H7 (cell line): Measurements from ENCODE around the gene DCAF15. TPM values are rescaled to one million over a fixed set of nuclear protein-coding genes. Genes with fewer than 3 reads are reported as not detected.
A peak's percentile ranks its signal among the peaks of the same experiment; 100 is the strongest.
"Not testable (repeated sequence)": the region's sequence is repeated elsewhere in the genome, so short reads cannot be mapped to it uniquely, and the experiment has no call there.

Experiments used
- DNase-seq: peaks from one replicate; pipeline ENCODE4 v3.0.0; 2012
- H3K27me3 ChIP-seq: 2 replicates; pipeline ENCODE4 v1.6.0; 2011; ENCODE audit warnings: mild to moderate bottlenecking, low read length; ENCODE audit not compliant: control insufficient read depth, insufficient read depth
- H3K36me3 ChIP-seq: replicated peaks from 2 replicates; pipeline ENCODE4 v1.5.1; 2011; ENCODE audit warnings: low read length; ENCODE audit not compliant: control insufficient read depth, insufficient read depth
- H3K4me3 ChIP-seq: 2 replicates; pipeline ENCODE4 v1.5.1; 2011; ENCODE audit warnings: low read depth, mild to moderate bottlenecking, control low read depth, low read length, moderate library complexity; ENCODE audit not compliant: insufficient read depth
- total RNA-seq: library from RNA; depleted of rRNA; stranded (reverse); fragments of >200 nt; shearing (Covaris generic); gene quantifications from 2 replicates; pipeline ENCODE4 v1.2.3, GENCODE V29; 2014

Gene DCAF15
- total RNA-seq, 1 experiment from 2014 or later = 92.9 TPM

DNA sequence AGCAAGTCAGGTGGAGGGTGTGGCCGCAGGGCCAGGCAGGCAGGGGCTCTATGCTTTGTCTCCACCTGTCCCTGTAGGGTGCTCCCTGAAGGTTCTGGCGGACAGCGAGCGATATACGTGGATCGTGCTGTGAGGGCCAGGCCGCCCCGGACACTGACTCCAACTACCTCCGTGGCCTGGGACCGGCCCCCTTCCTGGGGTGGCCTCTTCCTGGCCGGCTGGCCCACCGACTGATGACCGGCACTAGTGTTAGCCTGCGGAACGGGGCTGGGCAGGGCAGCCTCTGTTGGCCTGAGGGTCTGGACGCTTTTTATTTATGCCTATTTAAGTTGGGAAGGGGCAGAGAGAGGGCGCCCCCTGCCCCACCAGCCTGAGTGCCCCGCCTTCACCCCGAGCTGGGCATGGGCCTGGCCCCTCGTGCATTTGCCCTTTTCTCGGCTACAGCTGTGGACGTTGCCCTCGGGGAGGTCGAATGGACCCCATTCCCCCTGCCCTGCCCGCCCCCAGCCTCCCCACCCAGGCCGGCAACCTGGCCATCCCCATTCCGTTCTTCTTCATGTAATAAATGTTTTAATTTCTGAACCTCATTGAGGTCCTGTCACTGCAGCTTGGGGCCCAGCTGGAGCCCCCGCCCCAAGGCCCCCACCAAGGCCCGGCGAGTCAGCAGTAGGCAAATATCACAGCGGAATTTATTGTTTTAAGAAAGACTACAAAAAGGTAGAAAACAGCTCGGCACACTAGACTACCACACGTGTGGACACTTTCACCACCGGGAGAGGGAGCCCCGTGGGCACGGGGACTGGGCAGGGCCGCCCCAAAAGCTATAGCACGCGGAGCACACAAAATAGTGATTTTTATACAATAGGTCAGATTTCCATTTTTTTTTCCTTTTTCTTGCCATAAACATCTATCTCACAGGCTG lies 8.8 kb downstream of the DCAF15 start:
- DNase-seq = no peak
- H3K36me3 ChIP-seq = peaks cover 16% of the 10 kb centered on the region
- no peak overlapping the region for H3K4me3 ChIP-seq
- no peaks in the 10 kb centered on the region for H3K27me3 ChIP-seq

GRCh38 chr19:13961826-13962698 lies 9.8 kb downstream of the DCAF15 start:
- no peak for DNase-seq
- peaks cover 11% of the 10 kb centered on the region for H3K36me3 ChIP-seq
- H3K4me3 ChIP-seq = peak overlapping the region; percentile 43; the same call in 1 of the 2 replicates
- no peaks in the 10 kb centered on the region for H3K27me3 ChIP-seq

DNA sequence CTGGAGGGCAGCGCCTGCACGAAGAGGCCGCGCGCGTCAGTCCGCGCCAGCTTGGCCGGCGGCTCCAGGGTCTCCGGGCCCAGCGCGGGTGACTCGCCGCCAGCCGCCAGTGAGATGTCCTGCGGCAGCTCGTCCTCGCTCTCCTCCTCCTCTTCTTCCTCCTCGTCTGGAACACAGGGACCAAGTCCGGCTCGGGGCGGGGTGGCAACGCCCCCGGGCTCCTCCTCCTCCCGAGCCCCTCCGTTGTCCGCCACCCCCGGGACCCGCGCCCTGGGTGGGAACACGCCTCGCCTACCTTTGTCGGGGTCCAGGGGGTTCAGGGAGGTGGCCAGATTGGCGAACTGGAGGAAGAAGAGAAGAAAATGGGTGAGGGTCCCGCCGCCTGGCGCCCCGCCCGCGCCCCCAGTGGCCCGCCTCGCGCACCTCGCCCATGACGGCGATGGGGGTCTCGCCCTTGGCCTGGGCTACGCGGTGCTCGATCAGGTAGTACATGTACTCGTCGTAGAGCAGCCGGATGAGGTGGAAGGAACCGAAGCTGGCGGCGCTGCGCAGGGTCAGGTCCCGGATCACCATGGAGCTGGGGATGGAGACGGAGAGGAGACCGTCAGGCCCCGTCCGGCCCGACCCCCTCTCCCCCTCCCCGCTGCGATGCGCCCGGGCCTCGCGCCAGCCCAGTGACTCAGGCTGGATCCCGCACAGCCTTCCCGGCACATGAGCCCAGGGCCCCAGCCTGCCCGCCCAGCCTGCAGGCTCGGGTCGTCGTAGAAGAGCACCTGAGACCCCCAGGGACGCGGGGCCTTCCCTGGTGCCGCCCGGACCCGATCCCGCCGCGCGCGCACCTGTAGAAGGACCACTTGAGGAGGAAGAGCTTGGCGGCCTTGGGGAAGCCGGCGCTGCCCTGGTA lies 10.6 kb downstream of the DCAF15 start:
- Histone ChIP-seq H3K27me3 (no peaks in the 10 kb centered on the region), H3K4me3 (peak overlapping the region; percentile 43; the same call in 1 of the 2 replicates), H3K36me3 (peaks cover 5% of the 10 kb centered on the region)
- no peak for DNase-seq

DNA sequence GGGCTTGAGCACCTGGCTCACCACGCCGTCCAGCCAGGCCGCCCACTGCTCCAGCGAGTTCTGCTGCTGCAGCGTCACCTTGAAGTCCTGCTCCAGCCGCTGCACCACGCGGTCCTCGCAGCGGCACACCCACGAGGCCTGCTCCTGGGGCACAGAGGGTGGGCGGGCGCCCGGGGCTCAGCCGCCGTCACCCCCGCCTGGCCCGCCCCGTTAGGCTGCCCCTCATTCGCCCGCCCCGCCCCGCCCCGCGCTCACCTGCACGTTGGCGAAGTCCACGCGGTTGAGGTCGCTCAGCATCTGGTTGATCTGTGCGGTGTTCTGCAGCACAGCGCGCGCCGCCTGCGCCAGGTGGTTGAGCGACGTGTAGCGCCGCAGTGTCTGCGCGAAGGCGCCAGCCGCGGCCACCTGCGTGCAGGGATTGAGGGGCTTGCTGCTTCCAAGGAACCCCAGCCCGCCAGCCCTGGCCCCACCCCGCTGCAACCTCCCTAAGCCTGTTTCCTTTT lies 11.3 kb downstream of the DCAF15 start:
- peaks cover 5% of the 10 kb centered on the region for H3K36me3 ChIP-seq
- H3K27me3 ChIP-seq = no peaks in the 10 kb centered on the region
- DNase-seq = no peak
- peak overlapping the region; percentile 43; the same call in 1 of the 2 replicates for H3K4me3 ChIP-seq

DNA sequence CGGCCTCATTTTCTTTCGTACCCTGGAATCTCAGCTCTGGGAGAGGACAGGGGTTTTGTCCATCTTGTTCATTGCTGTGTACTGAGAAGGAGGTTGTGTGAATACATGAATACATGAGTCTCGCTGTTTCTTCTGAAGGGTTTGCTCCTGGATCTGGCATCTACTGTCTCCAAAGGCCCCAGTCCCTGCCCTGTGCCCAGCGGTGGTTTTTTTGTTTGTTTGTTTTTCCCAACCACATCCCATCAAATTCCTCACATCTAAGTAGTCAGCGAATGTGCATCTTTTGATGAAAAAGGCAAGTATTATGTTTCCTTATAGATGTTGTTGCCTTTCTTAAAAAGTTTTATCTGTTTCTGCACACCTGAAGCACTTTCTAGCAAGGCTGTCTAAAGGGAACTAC lies 12.5 kb downstream of the DCAF15 start:
- H3K27me3 ChIP-seq = no peaks in the 10 kb centered on the region
- H3K4me3 ChIP-seq = no peak overlapping the region
- peak; percentile 5 for DNase-seq
- peaks cover 5% of the 10 kb centered on the region for H3K36me3 ChIP-seq

- DNase-seq = no peak
- Histone ChIP-seq H3K36me3 (peaks cover 4% of the 10 kb centered on the region), H3K4me3 (no peak overlapping the region), H3K27me3 (no peaks in the 10 kb centered on the region)
Observed at GRCh38 chr19:13965377-13965896, 13.1 kb downstream of the DCAF15 start.

GRCh38 chr19:13965926-13966683 lies 13.8 kb downstream of the DCAF15 start:
- H3K27me3 ChIP-seq = no peaks in the 10 kb centered on the region
- no peak overlapping the region for H3K4me3 ChIP-seq
- H3K36me3 ChIP-seq = peaks cover 1% of the 10 kb centered on the region; the same call in 1 of the 2 replicates
- no peak for DNase-seq

- DNase-seq = no peak
- Histone ChIP-seq H3K4me3 (no peak overlapping the region), H3K27me3 (no peaks in the 10 kb centered on the region), H3K36me3 (peaks cover 1% of the 10 kb centered on the region; the same call in 1 of the 2 replicates)
Observed at GRCh38 chr19:13966684-13967128, 14.4 kb downstream of the DCAF15 start.

DNA sequence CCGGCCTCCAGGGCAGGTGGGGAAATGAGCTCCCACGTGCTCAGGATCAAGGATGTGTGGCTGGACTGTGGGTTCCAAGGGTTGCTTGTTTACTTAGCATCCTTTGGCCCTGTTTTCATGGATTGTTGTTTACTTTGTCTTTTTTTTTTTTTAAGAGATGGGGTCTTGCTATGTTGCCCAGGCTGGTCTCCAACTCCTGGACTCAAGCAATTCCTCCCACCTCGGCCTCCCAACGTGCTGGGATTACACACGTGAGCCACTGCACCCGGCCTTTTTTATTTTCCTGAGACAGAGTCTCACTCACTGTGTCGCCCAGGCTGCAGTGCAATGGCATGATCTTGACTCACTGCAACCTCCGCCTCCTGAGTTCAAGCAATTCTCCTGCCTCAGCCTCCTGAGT lies 14.9 kb downstream of the DCAF15 start:
- H3K4me3 ChIP-seq, H3K27me3 ChIP-seq, H3K36me3 ChIP-seq: not testable (repeated sequence)
- peak; percentile 2 for DNase-seq

DNA sequence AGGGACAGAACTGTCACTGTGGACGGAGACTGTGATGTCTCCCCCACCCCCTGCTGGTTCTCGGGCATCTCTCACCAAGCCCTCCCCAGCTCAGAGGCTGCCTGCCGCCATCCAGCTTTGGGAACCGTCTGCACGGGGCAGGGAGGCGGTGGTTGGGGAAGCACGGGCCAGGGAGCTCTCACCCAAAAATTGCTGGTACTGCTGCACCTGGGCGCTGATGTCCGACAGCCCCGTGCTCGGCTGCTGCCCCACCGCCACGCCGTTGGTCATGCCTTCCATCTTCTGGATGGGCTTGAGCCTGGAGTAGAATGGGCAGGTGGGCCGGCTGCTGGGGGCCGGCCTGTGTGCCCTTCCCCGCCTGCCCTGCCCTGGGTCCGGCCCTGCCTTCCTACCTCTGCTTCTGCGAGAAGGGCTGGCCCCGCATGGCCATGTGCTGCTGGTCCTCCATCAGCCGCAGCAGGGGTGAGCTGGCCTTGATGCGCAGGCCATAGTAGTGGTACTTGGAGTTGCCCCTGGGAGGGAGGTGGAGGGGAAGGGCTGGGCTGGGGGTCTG lies 16.1 kb downstream of the DCAF15 start:
- H3K27me3 ChIP-seq = no peaks in the 10 kb centered on the region
- H3K4me3 ChIP-seq = no peak overlapping the region
- no peak for DNase-seq
- peaks cover 1% of the 10 kb centered on the region for H3K36me3 ChIP-seq

GRCh38 chr19:13968999-13969398 lies 16.7 kb downstream of the DCAF15 start:
- DNase-seq = no peak
- H3K4me3 ChIP-seq = no peak overlapping the region
- H3K36me3 ChIP-seq = peaks cover 1% of the 10 kb centered on the region
- no peaks in the 10 kb centered on the region for H3K27me3 ChIP-seq

DNA sequence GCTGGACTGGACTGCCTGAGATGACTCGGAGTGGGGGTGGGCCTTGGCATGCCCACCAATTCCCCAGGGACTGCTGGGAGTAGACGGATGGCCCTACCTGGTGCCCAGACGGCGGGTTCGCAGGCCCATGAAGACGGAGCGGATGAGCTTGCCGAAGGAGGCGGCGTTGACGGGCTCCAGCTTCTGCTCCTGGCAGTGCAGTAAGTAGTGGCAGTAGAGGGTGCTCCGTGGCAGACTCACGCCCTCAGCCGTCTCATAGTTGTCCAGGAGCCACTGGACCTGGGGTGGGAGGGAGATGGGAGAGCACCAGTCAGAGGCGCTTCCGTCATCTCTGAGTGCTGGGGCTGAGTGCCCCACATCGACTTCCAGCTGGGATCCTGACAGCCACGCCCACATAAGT lies 17.6 kb downstream of the DCAF15 start:
- Histone ChIP-seq H3K27me3 (no peaks in the 10 kb centered on the region), H3K36me3 (peaks cover 1% of the 10 kb centered on the region), H3K4me3 (no peak overlapping the region)
- DNase-seq = no peak

DNA sequence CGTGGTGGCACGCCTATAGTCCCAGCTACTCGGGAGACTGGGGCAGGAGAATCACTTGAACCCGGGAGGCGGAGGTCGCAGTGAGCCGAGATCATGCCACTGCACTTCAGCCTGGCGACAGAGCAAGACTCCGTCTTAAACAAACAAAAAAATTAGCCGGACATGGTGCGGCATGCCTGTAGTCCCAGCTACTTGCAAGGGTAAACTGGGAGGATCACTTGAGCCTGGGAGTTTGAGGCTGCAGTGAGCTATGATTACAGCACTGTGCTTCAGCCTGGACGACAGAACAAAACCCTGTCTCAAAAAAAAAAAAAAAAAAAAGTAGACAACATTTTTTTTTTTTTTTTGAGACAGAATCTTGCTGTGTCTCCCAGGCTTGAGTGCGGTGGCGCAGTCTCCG lies 19.6 kb downstream of the DCAF15 start:
- not testable (repeated sequence) for H3K36me3 ChIP-seq, DNase-seq, H3K27me3 ChIP-seq

More for the DNA sequence above, 19.6 kb downstream of the DCAF15 start:
- not testable (repeated sequence) for H3K4me3 ChIP-seq
